Calu3 (cell line): ENCODE data around the gene GNGT2. TPM values are rescaled to one million over a fixed set of nuclear protein-coding genes. Genes with fewer than 3 reads are reported as not detected.
"Not testable (repeated sequence)": the region's sequence is repeated elsewhere in the genome, so short reads cannot be mapped to it uniquely, and the experiment has no call there.

ENCODE experiments used
- BruUV-seq: library from RNA; stranded (reverse); fragments of 400-500 nt; replicated peaks from 2 replicates; lab custom pipeline; 2021; lab: Mats Ljungman, UMichigan
- CTCF ChIA-PET: fragments of 300-600 bp; sonication (Branson Sonifier 250); formaldehyde crosslinking; loops from one replicate; lab custom pipeline; 2022; ENCODE audit warnings: antibody characterized with exemption; lab: Charles Lee
- DNase-seq: peaks from one replicate; pipeline ENCODE4 v3.0.0; 2022
- H3K27ac Mint-ChIP-seq: one replicate; pipeline ENCODE4 v1.8.0; 2022; ENCODE audit warnings: mixed read lengths; ENCODE audit not compliant: unreplicated experiment
- H3K27me3 Mint-ChIP-seq: one replicate; pipeline ENCODE4 v1.8.0; 2022; ENCODE audit warnings: mixed read lengths; ENCODE audit not compliant: unreplicated experiment
- H3K36me3 Mint-ChIP-seq: one replicate; pipeline ENCODE4 v1.8.0; 2022; ENCODE audit warnings: mild to moderate bottlenecking, moderate library complexity, mixed read lengths; ENCODE audit not compliant: insufficient read depth, unreplicated experiment
- H3K4me1 Mint-ChIP-seq: one replicate; pipeline ENCODE4 v1.8.0; 2022; ENCODE audit warnings: mild to moderate bottlenecking, low read depth, mixed read lengths; ENCODE audit not compliant: unreplicated experiment
- H3K4me3 Mint-ChIP-seq: one replicate; pipeline ENCODE4 v1.8.0; 2022; ENCODE audit warnings: mild to moderate bottlenecking, low read depth, moderate library complexity, mixed read lengths; ENCODE audit not compliant: unreplicated experiment
- H3K9me3 Mint-ChIP-seq: one replicate; pipeline ENCODE4 v1.8.0; 2022; ENCODE audit warnings: low read depth, mixed read lengths; ENCODE audit not compliant: unreplicated experiment
- CTCF ChIP-seq: fragments of 200-600 bp; IDR thresholded peaks from one replicate; pipeline ENCODE4 v1.8.0; 2022; ENCODE audit warnings: antibody characterized with exemption; ENCODE audit not compliant: unreplicated experiment
- intact Hi-C: fragments of 100-400 bp; cut with micrococcal nuclease; formaldehyde crosslinking; loops from one replicate; pipeline ENCODE4 v1.10.0; 2022; ENCODE audit not compliant: unreplicated experiment
- total RNA-seq: library from RNA; stranded (reverse); gene quantifications from 2 replicates; pipeline ENCODE4 v1.2.3, GENCODE V29; 2022

The GNGT2 gene
- total RNA-seq, 1 experiment from 2014 or later: not detected

- Mint-ChIP-seq H3K27me3 (no peaks in the 10 kb centered on the region), H3K9me3 (no peaks in the 10 kb centered on the region), H3K4me1 (peaks cover 9% of the 10 kb centered on the region), H3K27ac (peak overlapping the region; percentile 98), H3K36me3 (peaks cover 19% of the 10 kb centered on the region), H3K4me3 (peak overlapping the region; percentile 78)
- TF ChIP-seq CTCF: peak; percentile 31
- CTCF ChIA-PET: interaction anchor here (0.5 to 1.9 kb wide), 19 partner anchors 8 to 1127 kb away, joined by 3 to 11 read pairs (median 4); partner anchors contain the start of gene ATP5MC1
- BruUV-seq: no TSS peak
- intact Hi-C loops: loop anchor here (5.0 kb wide), 1 partner anchor 35 kb away; no protein-coding TSS in a partner anchor
- DNase-seq: peak; percentile 96
Observed at GRCh38 chr17:49191917-49192741, 18.2 kb downstream of the GNGT2 start.

- H3K9me3 Mint-ChIP-seq: no peaks in the 10 kb centered on the region
- intact Hi-C loops: loop anchor here (5.0 kb wide), 1 partner anchor 36 kb away; no protein-coding TSS in a partner anchor
- BruUV-seq: no TSS peak
- no peak for DNase-seq
- peak overlapping the region; percentile 78 for H3K4me3 Mint-ChIP-seq
- peaks cover 19% of the 10 kb centered on the region for H3K36me3 Mint-ChIP-seq
- peak overlapping the region; percentile 98 for H3K27ac Mint-ChIP-seq
- no peak for TF ChIP-seq CTCF
- peaks cover 9% of the 10 kb centered on the region for H3K4me1 Mint-ChIP-seq
- CTCF ChIA-PET: interaction anchor here (0.6 to 1.9 kb wide), 10 partner anchors 9 to 1126 kb away, joined by 3 to 11 read pairs (median 4); partner anchors contain the start of gene ATP5MC1
- no peaks in the 10 kb centered on the region for H3K27me3 Mint-ChIP-seq
Observed at GRCh38 chr17:49191409-49191916, 18.9 kb downstream of the GNGT2 start.

- Mint-ChIP-seq H3K4me1 (peaks cover 9% of the 10 kb centered on the region), H3K9me3 (no peaks in the 10 kb centered on the region), H3K4me3 (no peak overlapping the region), H3K36me3 (peaks cover 19% of the 10 kb centered on the region), H3K27ac (no peak overlapping the region), H3K27me3 (no peaks in the 10 kb centered on the region)
- DNase-seq: no peak
- intact Hi-C loops: loop anchor here (5.0 kb wide), 1 partner anchor 36 kb away; no protein-coding TSS in a partner anchor
- BruUV-seq: no TSS peak
- CTCF ChIA-PET: interaction anchor here (0.5 to 1.1 kb wide), 4 partner anchors 10 to 512 kb away, joined by 3 to 5 read pairs (median 4); partner anchors contain the start of gene ATP5MC1
- TF ChIP-seq CTCF: no peak
Observed at GRCh38 chr17:49190932-49191331, 19.4 kb downstream of the GNGT2 start.

- TF ChIP-seq CTCF: no peak
- Mint-ChIP-seq H3K9me3 (peaks cover 7% of the 10 kb centered on the region), H3K27ac (no peak overlapping the region), H3K4me1 (no peaks in the 10 kb centered on the region), H3K36me3 (peaks cover 10% of the 10 kb centered on the region), H3K4me3 (no peak overlapping the region), H3K27me3 (peaks cover 8% of the 10 kb centered on the region)
- CTCF ChIA-PET: interaction anchor here (0.6 kb wide), 1 partner anchor 73 kb away, joined by 3 read pairs; no protein-coding TSS in a partner anchor
- BruUV-seq: no TSS peak
- intact Hi-C loops: no loop called here
- no peak for DNase-seq
Observed at GRCh38 chr17:49187301-49187700, 23.1 kb downstream of the GNGT2 start.

- H3K4me3 Mint-ChIP-seq, BruUV-seq, H3K4me1 Mint-ChIP-seq, DNase-seq, CTCF ChIA-PET, intact Hi-C loops, H3K36me3 Mint-ChIP-seq, H3K9me3 Mint-ChIP-seq, H3K27me3 Mint-ChIP-seq, H3K27ac Mint-ChIP-seq: not testable (repeated sequence)
Observed at GRCh38 chr17:49185381-49185780, 25.0 kb downstream of the GNGT2 start.

- CTCF ChIA-PET, H3K4me3 Mint-ChIP-seq, H3K27me3 Mint-ChIP-seq, DNase-seq, H3K9me3 Mint-ChIP-seq, H3K27ac Mint-ChIP-seq, H3K4me1 Mint-ChIP-seq, BruUV-seq, intact Hi-C loops, H3K36me3 Mint-ChIP-seq: not testable (repeated sequence)
Observed at GRCh38 chr17:49184522-49184921, 25.9 kb downstream of the GNGT2 start.
